ENCODE results near the gene CALCA.
A peak's percentile ranks its signal among the peaks of the same experiment; 100 is the strongest.

CALCA gene

GRCh38 chr11:14973621-14974514 lies 1.7 kb upstream of the CALCA start:
- DNase-seq (ENCODE audit: insufficient read length) (no peak), FAIRE-seq (no peak)
- TF ChIP-seq POLR2AphosphoS5 (IDR thresholded peaks at IDR 0.05; ENCODE audit: low read depth, low read length), result no peak
- no peak for TF ChIP-seq POLR2A (IDR thresholded peaks at IDR 0.05; ENCODE audit: low read depth, low read length)
- TF ChIP-seq TAF1 (IDR thresholded peaks at IDR 0.05; ENCODE audit: borderline replicate concordance, low read depth, low read length), result no peak

- TF ChIP-seq POLR2A (IDR thresholded peaks at IDR 0.05; ENCODE audit: low read depth, low read length) (no peak), POLR2AphosphoS5 (IDR thresholded peaks at IDR 0.05; ENCODE audit: low read depth, low read length) (no peak), TAF1 (IDR thresholded peaks at IDR 0.05; ENCODE audit: borderline replicate concordance, low read depth, low read length) (no peak)
Observed at GRCh38 chr11:14972581-14973495, 687 bp upstream of the CALCA start.

GRCh38 chr11:14969901-14970323 lies 2.2 kb downstream of the CALCA start:
- TF ChIP-seq POLR2A (IDR thresholded peaks at IDR 0.05; ENCODE audit: low read depth, low read length), result no peak
- no peak for TF ChIP-seq TAF1 (IDR thresholded peaks at IDR 0.05; ENCODE audit: borderline replicate concordance, low read depth, low read length)
- no peak for TF ChIP-seq POLR2AphosphoS5 (IDR thresholded peaks at IDR 0.05; ENCODE audit: low read depth, low read length)
- FAIRE-seq (peak; percentile 9), DNase-seq (ENCODE audit: insufficient read length) (no peak)

More at GRCh38 chr11:14972581-14973495, 687 bp upstream of the CALCA start:
- FAIRE-seq (no peak), DNase-seq (ENCODE audit: insufficient read length) (no peak)

GRCh38 chr11:14967581-14968243 lies 4.4 kb downstream of the CALCA start:
- DNase-seq (ENCODE audit: insufficient read length) (no peak), FAIRE-seq (no peak)
- TF ChIP-seq POLR2A (IDR thresholded peaks at IDR 0.05; ENCODE audit: low read depth, low read length), result no peak
- no peak for TF ChIP-seq POLR2AphosphoS5 (IDR thresholded peaks at IDR 0.05; ENCODE audit: low read depth, low read length)
- no peak for TF ChIP-seq TAF1 (IDR thresholded peaks at IDR 0.05; ENCODE audit: borderline replicate concordance, low read depth, low read length)

GRCh38 chr11:14956111-14956510 lies 16.0 kb downstream of the CALCA start:
- DNase-seq (ENCODE audit: insufficient read length) (no peak), FAIRE-seq (no peak)
- no peak for TF ChIP-seq POLR2A (IDR thresholded peaks at IDR 0.05; ENCODE audit: low read depth, low read length)
- TF ChIP-seq POLR2AphosphoS5 (IDR thresholded peaks at IDR 0.05; ENCODE audit: low read depth, low read length), result no peak
- TF ChIP-seq TAF1 (IDR thresholded peaks at IDR 0.05; ENCODE audit: borderline replicate concordance, low read depth, low read length), result no peak

- TF ChIP-seq TAF1 (IDR thresholded peaks at IDR 0.05; ENCODE audit: borderline replicate concordance, low read depth, low read length), result no peak
- no peak for DNase-seq (ENCODE audit: insufficient read length)
- FAIRE-seq, result no peak
Observed at GRCh38 chr11:14954581-14954980, 17.6 kb downstream of the CALCA start.

GRCh38 chr11:14953904-14954303 lies 18.2 kb downstream of the CALCA start:
- TF ChIP-seq TAF1 (IDR thresholded peaks at IDR 0.05; ENCODE audit: borderline replicate concordance, low read depth, low read length), result no peak
- TF ChIP-seq POLR2AphosphoS5 (IDR thresholded peaks at IDR 0.05; ENCODE audit: low read depth, low read length), result no peak
- TF ChIP-seq POLR2A (IDR thresholded peaks at IDR 0.05; ENCODE audit: low read depth, low read length), result no peak
- FAIRE-seq, result no peak
- no peak for DNase-seq (ENCODE audit: insufficient read length)

GRCh38 chr11:14949437-14950147 lies 22.6 kb downstream of the CALCA start:
- TF ChIP-seq TAF1 (IDR thresholded peaks at IDR 0.05; ENCODE audit: borderline replicate concordance, low read depth, low read length) (no peak), POLR2AphosphoS5 (IDR thresholded peaks at IDR 0.05; ENCODE audit: low read depth, low read length) (no peak), POLR2A (IDR thresholded peaks at IDR 0.05; ENCODE audit: low read depth, low read length) (no peak)
- peak; percentile 5 for FAIRE-seq
- DNase-seq (ENCODE audit: insufficient read length), result no peak

GRCh38 chr11:14942745-14943144 lies 29.4 kb downstream of the CALCA start:
- TF ChIP-seq TAF1 (IDR thresholded peaks at IDR 0.05; ENCODE audit: borderline replicate concordance, low read depth, low read length) (no peak), POLR2A (IDR thresholded peaks at IDR 0.05; ENCODE audit: low read depth, low read length) (no peak), POLR2AphosphoS5 (IDR thresholded peaks at IDR 0.05; ENCODE audit: low read depth, low read length) (no peak)
- FAIRE-seq (no peak), DNase-seq (ENCODE audit: insufficient read length) (no peak)

- no peak for TF ChIP-seq POLR2AphosphoS5 (IDR thresholded peaks at IDR 0.05; ENCODE audit: low read depth, low read length)
- TF ChIP-seq POLR2A (IDR thresholded peaks at IDR 0.05; ENCODE audit: low read depth, low read length), result no peak
- no peak for TF ChIP-seq TAF1 (IDR thresholded peaks at IDR 0.05; ENCODE audit: borderline replicate concordance, low read depth, low read length)
- no peak for FAIRE-seq
- DNase-seq (ENCODE audit: insufficient read length), result no peak
Observed at GRCh38 chr11:14938936-14939335, 33.2 kb downstream of the CALCA start.
